Vagina (tissue), 2 donors: ENCODE measurements around the gene CKB.

Experiments used
- POLR2A ChIP-seq, 2 donors: fragments of 450-650 bp; IDR thresholded peaks; one replicate each; pipeline ENCODE4 v1.6.1; 2017; ENCODE audit warnings: antibody characterized with exemption in 2 of 2, mild to moderate bottlenecking in 2 of 2, moderate library complexity in 2 of 2
- POLR2AphosphoS5 ChIP-seq, 2 donors: sonication (generic); formaldehyde crosslinking; IDR thresholded peaks; one replicate each; pipeline ENCODE4 v1.9.0; 2017; ENCODE audit warnings: antibody characterized with exemption in 2 of 2, mild to moderate bottlenecking in 2 of 2, low read depth in 1 of 2; ENCODE audit not compliant: insufficient read depth in 1 of 2
- TF ChIP-seq, protein P1 (sequence below), 3 experiments: fragments of 450-650 bp in 2 of 3; fragments of 200-600 bp in 1 of 3; sonication (generic) in 1 of 3; IDR thresholded peaks; one replicate each; pipeline ENCODE4 v1.5.1; 2017 to 2019; ENCODE audit warnings: antibody characterized with exemption in 3 of 3, mild to moderate bottlenecking in 2 of 3, moderate library complexity in 2 of 3

DNA sequence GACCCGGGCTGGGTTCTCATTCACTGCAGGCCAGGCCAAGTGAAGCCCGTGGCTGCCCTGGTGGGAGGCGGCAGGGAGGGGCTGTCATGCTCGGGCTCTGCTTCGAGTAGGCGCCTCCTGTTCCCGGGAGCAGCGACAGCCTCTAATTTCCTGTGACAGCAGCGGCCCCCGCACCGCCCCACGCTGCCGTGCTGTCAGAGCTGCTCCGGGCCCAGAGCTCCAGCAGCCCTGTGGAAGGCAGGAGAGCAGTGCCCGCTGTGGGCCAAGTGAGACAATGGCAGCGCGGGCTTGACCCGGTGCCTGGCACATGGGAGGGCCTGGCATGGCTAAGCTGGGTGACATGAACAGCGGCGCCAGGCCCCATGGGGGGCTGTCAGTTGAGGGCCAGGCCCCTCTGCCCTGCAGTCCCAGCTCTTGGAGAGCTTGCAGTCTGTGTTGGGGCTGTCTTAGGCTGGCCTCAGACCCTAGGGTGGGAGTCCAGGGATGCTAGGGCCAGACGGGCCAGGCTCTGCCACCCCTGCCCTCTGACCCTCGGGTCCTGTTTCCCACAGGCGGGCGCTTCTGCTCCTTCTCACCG, 11.5 kb upstream of the CKB start:
- TF ChIP-seq, protein P1, sequence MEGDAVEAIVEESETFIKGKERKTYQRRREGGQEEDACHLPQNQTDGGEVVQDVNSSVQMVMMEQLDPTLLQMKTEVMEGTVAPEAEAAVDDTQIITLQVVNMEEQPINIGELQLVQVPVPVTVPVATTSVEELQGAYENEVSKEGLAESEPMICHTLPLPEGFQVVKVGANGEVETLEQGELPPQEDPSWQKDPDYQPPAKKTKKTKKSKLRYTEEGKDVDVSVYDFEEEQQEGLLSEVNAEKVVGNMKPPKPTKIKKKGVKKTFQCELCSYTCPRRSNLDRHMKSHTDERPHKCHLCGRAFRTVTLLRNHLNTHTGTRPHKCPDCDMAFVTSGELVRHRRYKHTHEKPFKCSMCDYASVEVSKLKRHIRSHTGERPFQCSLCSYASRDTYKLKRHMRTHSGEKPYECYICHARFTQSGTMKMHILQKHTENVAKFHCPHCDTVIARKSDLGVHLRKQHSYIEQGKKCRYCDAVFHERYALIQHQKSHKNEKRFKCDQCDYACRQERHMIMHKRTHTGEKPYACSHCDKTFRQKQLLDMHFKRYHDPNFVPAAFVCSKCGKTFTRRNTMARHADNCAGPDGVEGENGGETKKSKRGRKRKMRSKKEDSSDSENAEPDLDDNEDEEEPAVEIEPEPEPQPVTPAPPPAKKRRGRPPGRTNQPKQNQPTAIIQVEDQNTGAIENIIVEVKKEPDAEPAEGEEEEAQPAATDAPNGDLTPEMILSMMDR (IDR thresholded peaks at IDR 0.05), result no peak
- TF ChIP-seq POLR2AphosphoS5 (IDR thresholded peaks at IDR 0.05; ENCODE audit: insufficient read depth in 1 of 2, low read depth in 1 of 2), result no peak
- TF ChIP-seq POLR2A (IDR thresholded peaks at IDR 0.05), result no peak
